GM18519 (cell line): ENCODE data around the gene CCN6.
A peak's percentile ranks its signal among the peaks of the same experiment; 100 is the strongest.
"Not testable (repeated sequence)": the region's sequence is repeated elsewhere in the genome, so short reads cannot be mapped to it uniquely, and the experiment has no call there.

Experiments
- ATAC-seq: cut with Tn5 transposase; IDR thresholded peaks from one replicate; pipeline ENCODE4 v1.9.1; 2021; ENCODE audit warnings: mild to moderate bottlenecking, moderate library complexity; ENCODE audit not compliant: unreplicated experiment, low FRiP score

Gene CCN6

DNA sequence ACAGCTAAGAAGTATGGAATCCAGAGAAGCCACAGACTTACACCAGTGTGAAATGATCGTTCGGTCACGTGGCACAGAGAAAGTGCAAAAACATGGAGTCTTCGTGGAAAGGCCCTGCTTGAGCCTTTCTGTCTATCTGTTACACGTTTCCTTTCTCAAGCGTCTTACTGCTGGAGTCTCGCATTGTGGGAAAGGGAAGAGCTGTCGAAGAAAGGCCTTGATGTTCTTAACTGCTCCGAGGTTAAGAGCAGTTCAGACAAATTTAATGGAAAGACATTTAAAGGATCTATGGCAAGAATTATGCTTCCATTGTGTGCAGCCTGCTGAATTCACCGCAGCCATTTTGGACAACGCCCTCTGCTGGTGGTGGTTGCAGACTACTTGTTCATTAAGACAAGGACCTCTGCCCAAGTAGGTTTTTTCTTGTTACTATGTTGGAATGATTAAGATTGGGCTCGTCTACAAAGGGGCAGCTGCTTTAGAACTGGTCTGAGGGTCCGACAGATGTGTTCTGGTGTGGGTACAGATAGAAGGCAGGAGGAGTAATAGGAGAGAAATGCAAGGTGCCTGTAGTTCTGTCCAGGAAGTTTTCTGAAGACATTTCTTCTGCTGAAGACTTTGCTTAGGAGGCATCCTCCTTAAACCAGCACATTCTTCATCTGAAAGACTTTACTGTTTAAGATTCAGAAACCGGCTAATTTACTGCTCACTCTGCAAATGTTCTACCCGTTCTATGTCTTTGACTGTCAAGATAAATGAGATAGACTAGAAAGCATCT, 24.7 kb upstream of the CCN6 start:
- ATAC-seq = peak; percentile 42

DNA sequence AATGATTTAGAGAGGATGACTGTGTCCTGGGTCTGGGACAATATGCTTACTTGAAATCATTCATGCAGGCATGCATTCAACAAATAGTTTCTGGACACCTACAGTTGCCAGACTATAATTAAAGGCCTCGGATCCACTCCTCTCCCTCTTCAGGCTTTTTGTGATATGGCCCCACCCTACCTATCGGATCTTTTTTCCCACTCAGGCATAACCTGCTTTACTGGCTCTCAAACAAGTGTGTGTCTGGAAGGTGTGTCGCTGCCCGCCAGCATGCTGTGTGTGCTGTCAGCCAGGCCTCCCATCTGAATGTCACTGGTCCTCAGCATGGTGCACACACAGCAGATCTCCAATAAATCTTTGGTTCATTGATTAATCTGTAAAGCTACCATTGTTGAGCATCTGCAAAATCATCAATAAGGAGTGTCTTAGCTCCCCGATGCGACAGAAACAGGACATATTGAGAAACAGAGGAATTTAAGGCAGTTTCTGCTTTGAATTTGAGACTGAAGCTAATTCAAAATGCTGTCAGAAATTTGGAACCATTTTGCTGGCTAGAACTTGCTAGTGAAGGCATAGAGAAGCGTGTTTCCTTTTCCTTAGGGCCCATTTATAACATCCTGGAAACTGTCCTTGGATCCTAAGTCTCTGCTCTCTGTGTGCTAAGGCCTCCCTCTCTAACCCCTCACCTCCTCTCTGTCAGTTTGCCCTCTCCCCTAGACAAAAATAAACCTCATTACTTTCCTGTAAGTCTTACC, 23.5 kb upstream of the CCN6 start:
- no peak for ATAC-seq

DNA sequence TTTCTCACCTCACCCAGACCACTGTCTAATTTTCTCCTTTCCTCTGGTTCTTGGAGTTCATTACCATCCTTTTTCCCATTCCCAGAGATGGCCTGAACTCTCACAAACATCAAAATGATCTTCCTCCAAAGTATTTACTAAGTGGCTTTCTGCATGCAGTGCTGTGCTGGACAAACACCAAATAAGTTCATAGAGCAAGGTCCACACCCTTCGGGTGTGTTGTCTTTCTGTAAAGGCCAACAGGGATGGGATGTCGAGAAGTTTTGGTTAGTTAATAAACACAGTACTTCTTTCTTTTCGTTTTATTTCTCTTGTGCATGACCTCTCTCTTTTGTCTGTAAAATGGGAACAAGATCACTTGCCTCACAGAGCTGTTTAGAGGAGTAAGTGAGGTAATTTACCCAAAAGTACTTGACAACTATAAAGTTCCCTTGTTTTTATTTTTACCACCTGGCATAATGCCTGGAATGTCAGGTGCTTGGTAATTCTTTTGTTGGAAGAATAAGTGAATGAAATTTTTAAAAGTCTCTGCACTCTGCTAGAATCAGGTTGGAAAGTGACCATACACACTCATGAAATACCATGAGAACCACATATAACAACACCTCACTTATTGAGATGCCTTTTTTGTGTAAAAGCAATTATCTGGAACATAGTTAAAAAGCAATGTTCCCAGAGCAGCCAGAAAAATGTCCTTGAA, 22.8 kb upstream of the CCN6 start:
- no peak for ATAC-seq

DNA sequence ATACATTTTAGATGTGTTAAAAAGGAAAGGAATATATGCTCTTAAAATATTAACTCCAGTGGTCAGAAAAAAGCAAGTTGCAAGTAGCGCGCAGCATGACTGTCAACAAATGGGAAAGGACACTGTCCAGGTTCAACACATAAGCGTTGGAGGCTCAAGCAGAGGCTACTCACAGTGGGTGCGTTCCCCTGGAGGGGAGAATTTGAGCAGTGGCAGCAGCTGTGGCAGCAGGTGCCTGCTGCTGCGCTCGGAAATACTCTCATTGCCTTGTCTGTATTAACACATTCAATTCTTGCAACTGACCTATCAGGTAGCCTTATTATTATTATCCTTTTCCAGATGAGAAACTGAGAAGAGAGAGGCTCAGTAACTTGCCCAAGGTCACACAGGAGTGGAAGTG, 21.9 kb upstream of the CCN6 start:
- ATAC-seq = no peak

DNA sequence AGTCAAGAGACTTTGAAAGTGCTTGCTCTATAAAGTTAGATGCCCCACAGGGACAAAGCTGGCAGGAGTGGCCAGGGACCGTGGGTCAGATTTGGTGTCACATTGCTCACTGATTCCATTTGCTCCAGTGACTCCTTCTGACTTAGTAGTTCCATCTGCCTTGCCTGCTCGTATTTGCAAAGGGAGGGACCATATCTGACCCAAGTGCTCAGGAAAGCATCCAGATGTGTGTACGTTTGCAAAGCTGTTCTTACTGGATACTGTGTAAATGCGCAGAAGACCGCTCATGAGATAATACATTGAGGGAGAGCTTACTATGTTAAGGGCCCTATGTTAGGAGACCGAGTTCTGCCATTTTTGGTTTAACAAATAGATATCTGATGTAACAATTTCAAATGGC, 21.2 kb upstream of the CCN6 start:
- ATAC-seq = no peak

DNA sequence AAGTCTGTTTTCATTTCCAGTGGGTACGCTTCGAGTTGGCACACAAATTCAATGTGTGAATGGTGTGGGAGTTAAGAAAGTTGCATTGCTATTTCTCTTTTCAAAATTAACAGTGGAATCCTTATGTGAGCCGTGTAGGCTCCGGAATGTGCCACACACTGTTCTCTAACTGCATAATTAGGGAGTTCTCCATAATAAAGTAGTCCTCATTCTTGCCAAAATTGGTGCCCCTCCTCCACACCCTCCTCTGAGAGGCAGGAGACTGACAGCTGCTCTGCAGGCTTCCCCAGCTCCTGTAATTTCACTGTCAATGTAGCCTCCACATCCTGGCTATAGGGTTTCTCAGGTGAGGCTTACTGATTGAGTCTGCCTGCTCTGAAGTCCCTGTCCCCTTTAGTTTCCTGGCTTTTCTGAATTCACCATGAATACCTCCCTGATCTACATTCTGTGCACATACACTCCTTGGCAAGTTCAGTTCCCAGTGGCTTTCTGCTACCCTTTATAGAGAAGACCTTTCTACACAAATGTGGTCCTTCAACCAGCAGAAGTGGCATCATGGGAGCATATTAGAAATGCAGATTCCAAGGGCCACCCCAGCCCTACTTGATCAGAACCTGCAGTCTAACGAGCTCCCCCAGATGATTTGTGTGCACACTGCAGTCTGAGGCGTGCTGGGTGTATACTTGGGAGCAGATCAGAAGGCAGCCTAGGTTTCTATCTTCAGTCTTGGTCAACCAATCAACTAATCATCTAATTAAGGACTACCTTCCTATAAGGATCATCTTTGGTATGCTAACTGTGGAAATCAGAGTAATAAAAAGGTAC, 19.9 kb upstream of the CCN6 start:
- ATAC-seq = no peak

DNA sequence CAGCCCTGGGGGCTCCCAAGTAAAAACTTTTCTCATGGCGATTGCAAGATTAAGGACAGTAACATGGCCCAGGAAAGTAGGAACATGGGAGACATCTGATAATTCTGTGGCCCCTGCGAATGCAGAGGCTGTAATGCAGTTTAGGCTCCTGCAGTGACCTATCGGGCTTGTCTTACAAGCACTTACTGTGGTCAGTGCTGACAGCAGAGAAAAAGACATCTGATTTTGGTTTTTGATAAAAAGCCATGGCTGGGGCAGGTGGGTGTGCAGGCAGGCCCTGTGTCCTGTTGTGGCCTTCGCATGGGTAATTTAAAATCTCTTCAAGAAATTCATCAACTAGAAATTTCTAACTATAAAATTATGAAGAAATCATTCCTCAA, 19.3 kb upstream of the CCN6 start:
- ATAC-seq = no peak

DNA sequence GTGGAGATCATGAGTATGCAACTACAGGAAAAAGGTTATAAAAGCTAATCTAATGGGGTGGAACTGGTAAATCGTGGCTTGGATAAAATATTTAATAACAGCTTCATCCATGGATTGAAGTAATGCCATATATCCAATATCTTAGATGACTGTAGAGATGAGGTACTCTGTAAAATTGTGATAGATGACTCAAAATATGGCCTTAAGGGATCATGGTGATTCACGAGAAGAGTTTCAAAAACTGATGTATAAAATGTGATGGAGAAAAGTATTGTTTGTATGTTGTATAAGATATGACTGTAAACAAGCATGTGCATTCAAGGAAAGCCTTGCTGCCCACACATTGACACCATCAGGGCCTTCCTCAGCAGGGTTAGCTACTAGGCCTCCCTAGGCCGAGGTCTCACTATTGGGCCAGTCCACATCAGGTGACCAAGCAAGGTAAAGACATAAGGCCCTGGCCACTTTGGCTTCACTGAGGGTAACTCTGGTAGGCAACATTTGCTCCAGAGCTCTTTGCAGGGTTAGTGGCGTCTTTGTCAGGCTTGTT, 17.7 kb upstream of the CCN6 start:
- no peak for ATAC-seq

DNA sequence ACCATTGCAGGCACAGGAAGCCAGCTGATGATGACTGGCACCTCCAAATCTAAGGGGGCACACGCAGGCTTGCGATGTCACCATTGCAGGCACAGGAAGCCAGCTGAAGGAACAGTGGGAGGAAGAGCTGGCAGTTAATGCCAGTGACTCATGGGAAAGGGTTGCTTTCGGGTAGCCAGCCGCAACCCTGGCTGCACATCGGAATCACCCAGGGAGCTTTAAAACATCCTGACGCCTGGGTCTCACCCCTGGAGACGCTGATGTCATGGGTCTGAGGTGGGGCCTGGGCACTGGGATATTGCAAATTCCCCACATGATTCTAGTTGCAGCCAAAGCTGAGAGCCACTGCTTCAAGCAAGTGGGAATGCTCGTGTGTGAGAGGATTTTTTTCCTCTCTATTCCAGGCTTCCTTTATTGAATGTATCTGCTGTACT, 16.1 kb upstream of the CCN6 start:
- ATAC-seq = no peak

DNA sequence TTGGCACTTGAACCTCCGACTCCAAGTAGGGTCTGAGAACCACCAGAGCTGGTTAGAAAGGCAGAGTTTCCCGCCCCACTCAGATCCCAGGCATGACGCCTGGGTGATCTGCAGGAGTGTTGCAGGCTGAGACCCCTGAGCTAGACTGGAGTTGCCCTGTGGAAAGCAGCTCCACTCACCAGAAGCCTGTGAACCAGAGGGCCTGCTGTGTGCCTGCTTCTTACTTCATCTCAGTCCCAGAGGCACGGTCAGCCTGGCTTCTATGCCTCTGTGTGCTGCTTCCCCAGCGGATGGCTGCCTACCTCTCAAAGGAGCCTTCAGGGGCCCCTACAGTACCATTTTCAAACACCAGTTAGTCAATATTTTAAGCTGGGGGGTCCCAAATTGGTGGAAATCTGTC, 15.6 kb upstream of the CCN6 start:
- ATAC-seq = no peak

DNA sequence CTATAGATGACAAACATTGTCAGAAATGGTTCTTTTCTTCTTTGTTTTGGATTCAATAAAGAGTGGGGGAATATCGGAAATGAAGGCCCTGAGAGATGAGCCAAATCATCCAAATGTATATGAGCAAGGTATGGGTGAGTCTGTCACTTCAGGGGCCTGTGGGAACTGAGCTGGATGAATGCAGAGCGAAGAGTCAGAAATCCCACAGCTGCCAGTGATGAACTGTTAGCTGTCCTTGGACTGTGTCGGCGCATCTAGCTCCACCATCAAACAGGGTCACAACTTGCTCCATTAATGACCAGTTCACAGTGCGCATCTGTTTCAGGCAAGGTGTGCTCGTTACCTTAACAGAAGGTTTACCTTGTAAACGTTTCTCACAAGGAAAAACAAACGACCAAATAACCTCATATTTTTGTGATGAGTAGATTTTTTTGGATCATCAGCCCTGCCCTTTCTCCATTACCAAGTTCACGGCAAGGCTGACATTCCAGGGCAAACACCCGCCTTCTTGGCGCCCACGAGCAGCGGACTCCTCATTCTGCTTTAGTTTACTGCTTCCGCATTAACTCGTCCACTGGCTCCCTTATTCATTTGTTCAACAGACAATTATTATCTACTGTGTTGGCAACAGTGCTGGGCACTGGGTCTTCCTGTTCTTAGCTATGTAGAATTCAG, 15.0 kb upstream of the CCN6 start:
- no peak for ATAC-seq

DNA sequence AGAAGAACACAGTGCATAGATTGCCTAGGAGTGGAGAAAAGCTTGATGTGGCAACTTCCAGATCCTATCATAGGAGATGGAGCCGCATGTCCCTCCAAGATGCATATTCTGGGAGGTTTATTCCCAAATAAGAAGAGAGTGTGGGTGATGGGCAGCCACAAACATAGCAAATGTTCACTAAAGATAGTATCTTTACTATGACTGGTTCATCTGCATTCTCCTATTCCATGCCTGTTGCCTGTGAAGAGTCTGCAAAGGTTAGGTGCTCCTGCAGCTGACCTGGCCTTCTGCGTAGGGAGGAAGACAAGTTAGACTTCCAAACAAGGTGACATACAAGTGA, 14.5 kb upstream of the CCN6 start:
- ATAC-seq = no peak

DNA sequence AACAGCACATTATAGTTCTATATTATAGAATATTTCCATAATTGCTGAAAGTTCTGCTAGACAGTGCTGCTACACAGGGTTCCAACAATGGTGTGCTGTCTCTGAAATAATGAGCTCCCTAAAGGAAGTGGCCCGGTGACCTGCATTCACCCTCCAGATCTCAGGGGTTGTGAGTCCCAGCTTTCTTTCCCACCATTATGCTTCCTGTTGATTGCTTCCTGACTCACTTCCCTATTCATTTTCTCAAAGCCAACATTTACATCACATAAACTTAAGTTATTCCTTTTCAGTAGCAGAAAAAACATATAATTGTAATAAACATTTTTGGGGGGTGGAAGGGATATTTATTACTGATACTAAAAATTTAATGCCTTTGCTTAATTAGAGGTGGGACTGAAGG, 12.9 kb upstream of the CCN6 start:
- no peak for ATAC-seq

DNA sequence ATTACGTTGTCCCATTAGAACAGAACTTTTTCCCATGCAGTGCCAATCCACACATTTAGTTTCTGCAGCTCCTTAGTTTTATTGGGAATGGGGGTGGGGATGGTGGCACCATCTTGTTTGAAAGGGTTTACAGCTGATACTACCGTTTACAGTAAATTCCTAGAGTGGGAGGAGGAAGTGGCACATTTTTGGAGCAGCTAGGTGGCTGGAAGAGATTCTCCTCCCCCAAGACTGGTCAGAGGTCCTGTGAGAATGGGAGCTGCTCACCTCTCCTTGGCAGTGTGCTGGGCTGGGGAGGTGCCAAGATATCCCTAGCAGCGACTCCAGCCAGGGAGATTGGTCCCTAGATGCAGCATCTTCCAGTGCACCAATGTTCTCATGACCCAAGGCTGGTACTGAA, 12.4 kb upstream of the CCN6 start:
- ATAC-seq = no peak

DNA sequence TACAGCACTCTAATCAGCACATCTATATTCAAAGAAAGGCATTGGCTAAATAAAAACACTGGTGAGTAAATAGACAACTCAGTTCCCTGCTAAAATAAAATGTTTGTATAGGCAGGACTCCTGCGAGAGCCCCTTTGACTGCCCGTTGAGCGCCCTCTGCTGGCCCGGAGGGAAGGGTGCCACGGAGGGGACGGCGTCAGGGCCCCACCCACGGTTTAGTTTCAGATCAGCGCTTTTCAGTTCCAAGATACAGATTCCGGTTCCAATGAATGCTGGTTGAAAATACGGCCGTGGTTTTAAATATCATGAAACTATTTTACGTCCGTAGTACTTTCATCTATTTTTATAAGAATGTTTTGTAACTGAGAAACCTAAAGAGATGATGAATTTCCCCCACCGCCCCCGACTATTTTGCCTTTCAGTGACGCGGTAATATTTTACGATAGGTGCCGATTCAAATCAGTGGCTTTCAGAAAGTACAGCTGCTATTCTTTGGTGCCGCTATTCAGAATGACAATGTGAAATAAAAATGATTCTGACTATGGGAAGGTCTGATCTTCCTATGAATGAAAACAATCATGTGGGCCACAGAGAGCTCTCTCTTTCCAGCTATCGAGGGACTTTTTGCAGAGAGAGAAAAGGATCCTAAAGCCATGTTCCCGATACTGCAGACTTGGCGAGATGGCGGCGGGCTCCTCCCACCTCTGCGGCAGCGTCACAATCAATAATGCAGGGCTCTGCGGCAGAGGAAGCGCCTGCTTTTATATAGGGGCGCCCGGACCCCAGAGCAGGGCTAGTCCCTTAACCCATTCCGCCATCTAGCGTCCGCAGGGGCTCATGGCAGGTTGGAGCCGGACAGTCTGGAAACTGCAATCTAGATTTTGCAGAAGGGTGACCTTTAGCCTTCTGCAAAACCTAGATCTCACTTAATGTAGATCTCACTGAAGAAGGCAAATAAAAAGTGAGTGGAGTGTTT, 10.6 kb upstream of the CCN6 start:
- peak; percentile 87 for ATAC-seq

DNA sequence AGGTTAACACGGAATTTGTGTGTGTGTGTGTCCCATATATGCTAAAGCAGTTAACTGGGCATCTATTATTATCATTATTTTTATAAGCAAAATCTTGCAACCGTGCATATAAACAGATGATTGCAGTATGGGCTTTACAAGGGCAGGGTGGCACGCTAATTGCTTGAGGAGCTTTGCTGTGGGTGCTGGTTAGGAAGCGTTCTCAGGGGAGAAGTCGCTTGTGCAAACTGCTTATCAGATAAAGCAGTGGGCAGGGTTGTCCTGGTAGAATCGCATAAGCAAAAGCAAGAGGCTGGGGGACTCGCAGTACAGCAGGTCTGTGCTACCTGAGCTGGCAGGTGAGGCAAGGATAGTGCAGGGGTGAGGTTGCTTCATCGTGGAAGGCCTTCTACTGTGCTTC, 9.7 kb upstream of the CCN6 start:
- ATAC-seq = no peak

DNA sequence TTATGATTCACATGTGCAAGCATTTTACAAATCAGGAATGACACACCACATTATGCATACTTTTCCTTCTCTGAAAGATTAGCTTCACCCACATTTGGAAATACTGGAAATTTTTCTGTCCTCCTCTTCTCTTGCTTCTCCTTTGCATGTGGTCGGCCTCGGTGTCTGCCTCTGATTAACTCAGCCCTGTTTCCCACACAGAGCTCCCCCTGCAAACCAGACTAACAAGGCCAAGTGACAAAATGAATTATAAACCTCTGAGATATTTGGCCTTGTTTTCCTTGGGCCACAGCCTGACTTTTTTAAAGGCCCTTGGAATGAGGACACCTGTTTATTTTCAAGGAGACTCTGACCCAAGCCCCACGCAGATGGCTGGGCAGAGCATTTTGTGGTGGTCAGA, 9.0 kb upstream of the CCN6 start:
- no peak for ATAC-seq

DNA sequence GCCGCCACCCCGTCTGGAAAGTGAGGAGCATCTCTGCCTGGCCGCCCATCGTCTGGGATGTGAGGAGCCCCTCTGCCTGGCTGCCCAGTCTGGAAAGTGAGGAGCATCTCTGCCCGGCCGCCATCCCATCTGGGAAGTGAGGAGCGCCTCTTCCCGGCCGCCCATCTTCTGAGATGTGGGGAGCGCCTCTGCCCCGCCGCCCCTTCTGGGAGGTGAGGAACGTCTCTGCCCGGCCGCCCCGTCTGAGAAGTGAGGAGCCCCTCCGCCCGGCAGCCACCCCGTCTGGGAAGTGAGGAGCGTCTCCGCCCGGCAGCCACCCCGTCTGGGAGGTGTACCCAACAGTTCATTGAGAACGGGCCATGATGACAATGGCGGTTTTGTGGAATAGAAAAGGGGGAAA, 6.4 kb upstream of the CCN6 start:
- ATAC-seq = not testable (repeated sequence)
